GM12878 (cell line): ENCODE measurements around the gene VSIG10.

Source experiments
- CTCF ChIP-seq, 3 experiments: IDR thresholded peaks in 2 of 3; conservative IDR thresholded peaks in 1 of 3; 2 replicates each; pipeline ENCODE4 v1.5.1; 2011; ENCODE audit warnings: low read depth in 3 of 3, low read length in 3 of 3, mild to moderate bottlenecking in 3 of 3, control low read depth in 2 of 3, moderate library complexity in 2 of 3, inconsistent platforms in 1 of 3, mixed read lengths in 1 of 3; ENCODE audit not compliant: control insufficient read depth in 2 of 3, insufficient read depth in 1 of 3; ENCODE audit errors: extremely low read depth in 1 of 3
- JUNB ChIP-seq: IDR thresholded peaks from 2 replicates; pipeline ENCODE4 v1.6.1; 2016; ENCODE audit warnings: antibody characterized with exemption, mild to moderate bottlenecking
- LARP7 ChIP-seq: fragments of 450-650 bp; IDR thresholded peaks from 2 replicates; pipeline ENCODE4 v1.6.1; 2017; ENCODE audit warnings: mild to moderate bottlenecking
- MEF2A ChIP-seq: IDR thresholded peaks from 2 replicates; pipeline ENCODE4 v1.6.1; 2011; ENCODE audit warnings: low read depth, mild to moderate bottlenecking, low read length, moderate library complexity; ENCODE audit not compliant: insufficient read depth
- NFIC ChIP-seq: IDR thresholded peaks from 2 replicates; pipeline ENCODE4 v1.6.1; 2012; ENCODE audit warnings: low read depth, mild to moderate bottlenecking, inconsistent platforms, low read length, moderate library complexity
- NFYB ChIP-seq: IDR thresholded peaks from 2 replicates; pipeline ENCODE4 v1.6.1; 2011; ENCODE audit warnings: low read depth, mild to moderate bottlenecking, low read length, improper control_type of control experiment, moderate library complexity; ENCODE audit not compliant: insufficient read depth
- POLR2AphosphoS5 ChIP-seq: IDR thresholded peaks from 2 replicates; pipeline ENCODE4 v1.6.1; 2011; ENCODE audit warnings: mild to moderate bottlenecking, low read length, inconsistent platforms
- SIN3A ChIP-seq: IDR thresholded peaks from 2 replicates; pipeline ENCODE4 v1.6.1; 2012; ENCODE audit warnings: low read depth, low read length, improper control_type of control experiment
- STAT3 ChIP-seq: IDR thresholded peaks from 2 replicates; pipeline ENCODE4 v1.6.1; 2011; ENCODE audit warnings: low read depth, low read length, improper control_type of control experiment
- USF2 ChIP-seq: IDR thresholded peaks from 2 replicates; pipeline ENCODE4 v1.6.1; 2011; ENCODE audit warnings: low read depth, low read length, improper control_type of control experiment, borderline replicate concordance
- YY1 ChIP-seq: IDR thresholded peaks from 2 replicates; pipeline ENCODE4 v1.6.1; 2011; ENCODE audit warnings: low read depth, mild to moderate bottlenecking, low read length
- ZBTB4 ChIP-seq: fragments of 450-650 bp; formaldehyde crosslinking; IDR thresholded peaks from 2 replicates; pipeline ENCODE4 v1.4.0; 2022; ENCODE audit warnings: mild to moderate bottlenecking, moderate library complexity
- ZNF687 ChIP-seq: fragments of 450-650 bp; IDR thresholded peaks from 2 replicates; pipeline ENCODE4 v1.6.1; 2017; ENCODE audit warnings: mild to moderate bottlenecking, moderate library complexity

- TF ChIP-seq POLR2AphosphoS5 = no peak
- TF ChIP-seq ZNF687 = no peak
- TF ChIP-seq USF2 = no peak
- no peak for TF ChIP-seq SIN3A
- TF ChIP-seq CTCF (IDR thresholded peaks at IDR 0.05 in 2 of 3, conservative IDR thresholded peaks at IDR 0.05 in 1 of 3; ENCODE audit: control insufficient read depth in 2 of 3, extremely low read depth in 1 of 3, insufficient read depth in 1 of 3, low read depth in 3 of 3, low read length in 3 of 3) = peak; percentile 18 to 53 (median 39); a peak in 4 of 6 replicates
- no peak for TF ChIP-seq JUNB
- TF ChIP-seq NFYB = no peak
- no peak for TF ChIP-seq NFIC
- TF ChIP-seq LARP7 = no peak
- TF ChIP-seq MEF2A = no peak
- no peak for TF ChIP-seq ZBTB4 (CRISPR knock-in tag)
- TF ChIP-seq STAT3 = no peak
- no peak for TF ChIP-seq YY1
These were observed 39.2 kb downstream of the VSIG10 start for GRCh38 chr12:118064608-118065007.
